GM20431 (cell line): ENCODE measurements around the gene ANKRD37.
"Not testable (repeated sequence)": the region's sequence is repeated elsewhere in the genome, so short reads cannot be mapped to it uniquely, and the experiment has no call there.

Source experiments
- in situ Hi-C: fragments of 300-500 bp; cut with MseI, MboI; formaldehyde crosslinking; loops from one replicate; pipeline ENCODE4 v1.15.0; 2020; ENCODE audit warnings: low sequenced_read_pairs; ENCODE audit not compliant: unreplicated experiment

Gene ANKRD37

GRCh38 chr4:185396724-185397385 is at the start of gene ANKRD37:
Gene ANKRD37 (plus strand): TSS chr4:185396841. CDS start chr4:185396924, 83 bp downstream.
- in situ Hi-C loops: no loop called here

GRCh38 chr4:185346975-185347601 is 49.6 kb upstream of the ANKRD37 start:
- in situ Hi-C loops: no loop called here

GRCh38 chr4:185351691-185352090 is 45.0 kb upstream of the ANKRD37 start:
- in situ Hi-C loops: no loop called here

GRCh38 chr4:185352202-185352601 is 44.4 kb upstream of the ANKRD37 start:
- in situ Hi-C loops: no loop called here

- in situ Hi-C loops: no loop called here
Measured at GRCh38 chr4:185352741-185353140, 43.9 kb upstream of the ANKRD37 start.

- in situ Hi-C loops: no loop called here
Measured at GRCh38 chr4:185357211-185357610, 39.4 kb upstream of the ANKRD37 start.

- in situ Hi-C loops: no loop called here
Measured at GRCh38 chr4:185357733-185358440, 38.8 kb upstream of the ANKRD37 start.

- in situ Hi-C loops: no loop called here
Measured at GRCh38 chr4:185358514-185358913, 38.1 kb upstream of the ANKRD37 start.

GRCh38 chr4:185358959-185359358 is 37.7 kb upstream of the ANKRD37 start:
- in situ Hi-C loops: no loop called here

GRCh38 chr4:185359767-185360446 is 36.7 kb upstream of the ANKRD37 start:
- in situ Hi-C loops: no loop called here

- in situ Hi-C loops: no loop called here
Measured at GRCh38 chr4:185361872-185362271, 34.8 kb upstream of the ANKRD37 start.

GRCh38 chr4:185362570-185362969 is 34.1 kb upstream of the ANKRD37 start:
- in situ Hi-C loops: not testable (repeated sequence)

GRCh38 chr4:185363251-185363650 is 33.4 kb upstream of the ANKRD37 start:
- in situ Hi-C loops: no loop called here

- in situ Hi-C loops: no loop called here
Measured at GRCh38 chr4:185364886-185365285, 31.8 kb upstream of the ANKRD37 start.

- in situ Hi-C loops: no loop called here
Measured at GRCh38 chr4:185369731-185370130, 26.9 kb upstream of the ANKRD37 start.

GRCh38 chr4:185370268-185370949 is 26.2 kb upstream of the ANKRD37 start:
- in situ Hi-C loops: no loop called here

GRCh38 chr4:185371702-185372101 is 24.9 kb upstream of the ANKRD37 start:
- in situ Hi-C loops: no loop called here

GRCh38 chr4:185374027-185374426 is 22.6 kb upstream of the ANKRD37 start:
- in situ Hi-C loops: no loop called here

- in situ Hi-C loops: no loop called here
Measured at GRCh38 chr4:185374573-185374972, 22.1 kb upstream of the ANKRD37 start.

GRCh38 chr4:185378264-185378663 is 18.4 kb upstream of the ANKRD37 start:
- in situ Hi-C loops: no loop called here
